Glutamatergic neuron (in vitro differentiated cells): ENCODE data around the gene CLDN5. TPM values are rescaled to one million over a fixed set of nuclear protein-coding genes. Genes with fewer than 3 reads are reported as not detected.

Experiments used
- DNase-seq: peaks from one replicate; pipeline ENCODE4 v3.0.0; 2022
- H3K27ac Mint-ChIP-seq: one replicate; pipeline ENCODE4 v1.8.0; 2020; ENCODE audit warnings: mild to moderate bottlenecking, mixed read lengths, inconsistent platforms; ENCODE audit not compliant: unreplicated experiment
- H3K27me3 Mint-ChIP-seq: one replicate; pipeline ENCODE4 v1.8.0; 2020; ENCODE audit warnings: mild to moderate bottlenecking, moderate library complexity, mixed read lengths, inconsistent platforms; ENCODE audit not compliant: unreplicated experiment
- H3K36me3 Mint-ChIP-seq: one replicate; pipeline ENCODE4 v1.8.0; 2020; ENCODE audit warnings: mild to moderate bottlenecking, mixed read lengths, inconsistent platforms; ENCODE audit not compliant: unreplicated experiment
- H3K4me1 Mint-ChIP-seq: one replicate; pipeline ENCODE4 v1.8.0; 2020; ENCODE audit warnings: mild to moderate bottlenecking, low read depth, mixed read lengths, inconsistent platforms; ENCODE audit not compliant: unreplicated experiment
- H3K4me3 Mint-ChIP-seq: one replicate; pipeline ENCODE4 v1.8.0; 2020; ENCODE audit warnings: mild to moderate bottlenecking, mixed read lengths, inconsistent platforms; ENCODE audit not compliant: unreplicated experiment
- H3K9me3 Mint-ChIP-seq: one replicate; pipeline ENCODE4 v1.8.0; 2020; ENCODE audit warnings: mild to moderate bottlenecking, moderate library complexity, mixed read lengths, inconsistent platforms; ENCODE audit not compliant: unreplicated experiment
- CTCF ChIP-seq: fragments of 200-600 bp; sonication (generic); IDR thresholded peaks from one replicate; pipeline ENCODE4 v1.5.0; 2021; ENCODE audit not compliant: partially characterized antibody, unreplicated experiment
- total RNA-seq: library from RNA; stranded (reverse); fragmentation: NEBNext Ultra II Directional; extraction: Animal tissue kit (Norgen Biotek cat#: 25700); gene quantifications from one replicate; pipeline ENCODE4 v1.2.1, GENCODE V29; 2021; ENCODE audit not compliant: unreplicated experiment

Gene CLDN5
- total RNA-seq, 1 donor from 2014 or later, result 7.4 TPM

DNA sequence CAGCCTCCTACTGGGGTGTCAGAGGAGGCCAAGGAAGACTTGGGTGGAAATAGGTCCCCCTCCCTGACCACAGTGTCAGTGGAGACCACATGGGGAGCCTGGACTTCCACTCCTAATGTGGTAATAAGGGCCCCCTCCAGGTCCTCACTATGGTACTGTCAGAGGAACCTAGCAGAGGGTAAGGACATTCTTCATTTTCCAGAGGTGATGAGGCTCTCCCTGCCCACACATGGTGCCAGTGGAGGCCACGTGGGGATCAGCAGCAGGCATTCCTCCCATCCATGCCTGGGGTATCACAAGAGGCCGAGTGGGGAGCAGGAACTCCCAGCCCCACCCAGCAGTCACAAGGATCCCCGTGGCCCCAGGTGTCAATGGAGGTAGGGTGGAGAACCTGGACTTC is 6.5 kb upstream of the CLDN5 start:
- DNase-seq, result no peak
- H3K4me1 Mint-ChIP-seq, result peaks cover 7% of the 10 kb centered on the region
- H3K9me3 Mint-ChIP-seq, result peaks cover 1% of the 10 kb centered on the region
- no peak overlapping the region for H3K4me3 Mint-ChIP-seq
- peaks cover 8% of the 10 kb centered on the region for H3K27me3 Mint-ChIP-seq
- H3K36me3 Mint-ChIP-seq, result no peaks in the 10 kb centered on the region
- H3K27ac Mint-ChIP-seq, result no peak overlapping the region
- TF ChIP-seq CTCF, result no peak

- peaks cover 7% of the 10 kb centered on the region for H3K4me1 Mint-ChIP-seq
- no peak for DNase-seq
- no peaks in the 10 kb centered on the region for H3K36me3 Mint-ChIP-seq
- H3K9me3 Mint-ChIP-seq, result peaks cover 1% of the 10 kb centered on the region
- no peak for TF ChIP-seq CTCF
- H3K27ac Mint-ChIP-seq, result no peak overlapping the region
- peaks cover 8% of the 10 kb centered on the region for H3K27me3 Mint-ChIP-seq
- no peak overlapping the region for H3K4me3 Mint-ChIP-seq
These were observed 5.6 kb upstream of the CLDN5 start for GRCh38 chr22:19529811-19530210.

- no peak for DNase-seq
- Mint-ChIP-seq H3K4me3 (peak overlapping the region; percentile 41), H3K27me3 (peaks cover 9% of the 10 kb centered on the region), H3K36me3 (no peaks in the 10 kb centered on the region), H3K27ac (no peak overlapping the region), H3K4me1 (peaks cover 7% of the 10 kb centered on the region), H3K9me3 (peaks cover 3% of the 10 kb centered on the region)
- TF ChIP-seq CTCF, result no peak
These were observed 3.7 kb upstream of the CLDN5 start for GRCh38 chr22:19527861-19528417.

DNA sequence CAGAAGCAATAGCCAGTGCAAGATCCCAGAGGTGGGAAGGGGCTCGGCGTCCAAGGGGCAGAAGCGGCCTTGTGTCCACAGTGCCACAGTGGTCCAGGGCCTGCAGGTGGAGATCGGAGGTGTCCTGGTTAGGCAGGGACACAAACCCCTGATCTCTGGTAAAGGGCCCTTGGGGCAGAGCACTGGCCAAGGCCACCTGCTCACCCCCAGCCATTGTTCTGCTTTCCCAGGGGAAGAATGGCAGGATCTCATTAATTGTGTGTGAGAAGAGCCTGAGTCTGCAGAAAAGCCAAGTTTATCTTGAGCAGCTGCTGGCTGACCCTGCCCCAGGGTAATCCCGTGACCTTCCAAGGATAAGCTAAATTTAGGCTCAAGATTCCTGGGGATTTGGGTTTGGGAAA is 3.1 kb upstream of the CLDN5 start:
- no peaks in the 10 kb centered on the region for H3K36me3 Mint-ChIP-seq
- peak overlapping the region; percentile 41 for H3K4me3 Mint-ChIP-seq
- peak overlapping the region; percentile 44 for H3K27ac Mint-ChIP-seq
- H3K9me3 Mint-ChIP-seq, result peaks cover 3% of the 10 kb centered on the region
- DNase-seq, result no peak
- H3K27me3 Mint-ChIP-seq, result peaks cover 12% of the 10 kb centered on the region
- peaks cover 7% of the 10 kb centered on the region for H3K4me1 Mint-ChIP-seq
- TF ChIP-seq CTCF, result no peak

GRCh38 chr22:19526702-19527111 is 2.5 kb upstream of the CLDN5 start:
- Mint-ChIP-seq H3K27me3 (peaks cover 15% of the 10 kb centered on the region), H3K36me3 (no peaks in the 10 kb centered on the region), H3K27ac (no peak overlapping the region), H3K4me3 (no peak overlapping the region), H3K4me1 (peaks cover 7% of the 10 kb centered on the region), H3K9me3 (peaks cover 3% of the 10 kb centered on the region)
- no peak for DNase-seq
- TF ChIP-seq CTCF, result no peak
